ENCODE data around the gene KCNK4. TPM values are rescaled to one million over a fixed set of nuclear protein-coding genes. Genes with fewer than 3 reads are reported as not detected.

KCNK4 gene
- total RNA-seq, 1 donor from 2014 or later: not detected

DNA sequence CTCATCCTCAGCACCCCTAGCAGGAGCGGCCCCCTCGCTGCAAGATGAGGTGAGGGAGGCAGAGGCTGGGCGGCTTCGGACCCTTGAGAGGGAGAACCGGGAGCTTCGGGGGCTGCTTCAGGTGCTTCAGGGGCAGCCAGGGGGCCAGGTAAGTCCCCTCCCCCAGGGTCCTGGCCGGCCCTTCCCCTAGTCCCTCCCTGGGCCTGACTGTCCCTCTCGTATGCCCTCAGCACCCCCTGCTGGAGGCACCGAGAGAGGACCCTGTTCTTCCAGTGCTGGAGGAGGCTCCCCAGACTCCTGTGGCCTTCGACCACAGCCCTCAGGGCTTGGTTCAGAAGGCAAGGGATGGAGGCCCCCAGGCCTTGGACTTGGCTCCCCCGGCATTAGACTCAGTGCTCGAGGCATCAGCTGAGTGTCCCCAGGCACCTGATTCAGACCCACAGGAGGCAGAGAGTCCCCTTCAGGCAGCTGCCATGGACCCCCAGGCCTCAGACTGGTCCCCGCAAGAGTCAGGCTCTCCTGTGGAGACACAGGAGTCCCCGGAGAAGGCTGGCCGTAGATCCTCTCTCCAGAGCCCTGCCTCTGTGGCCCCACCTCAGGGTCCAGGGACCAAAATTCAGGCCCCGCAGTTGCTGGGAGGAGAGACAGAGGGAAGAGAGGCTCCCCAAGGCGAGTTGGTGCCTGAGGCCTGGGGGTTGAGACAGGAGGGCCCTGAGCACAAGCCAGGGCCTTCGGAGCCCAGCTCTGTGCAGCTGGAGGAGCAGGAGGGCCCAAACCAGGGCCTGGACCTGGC lies 52.9 kb downstream of the KCNK4 start:
- DNase-seq (ENCODE audit: low read depth, low spot score): no peak

- no peak for DNase-seq (ENCODE audit: low read depth, low spot score)
These were observed 53.7 kb downstream of the KCNK4 start for GRCh38 chr11:64344787-64345186.

DNA sequence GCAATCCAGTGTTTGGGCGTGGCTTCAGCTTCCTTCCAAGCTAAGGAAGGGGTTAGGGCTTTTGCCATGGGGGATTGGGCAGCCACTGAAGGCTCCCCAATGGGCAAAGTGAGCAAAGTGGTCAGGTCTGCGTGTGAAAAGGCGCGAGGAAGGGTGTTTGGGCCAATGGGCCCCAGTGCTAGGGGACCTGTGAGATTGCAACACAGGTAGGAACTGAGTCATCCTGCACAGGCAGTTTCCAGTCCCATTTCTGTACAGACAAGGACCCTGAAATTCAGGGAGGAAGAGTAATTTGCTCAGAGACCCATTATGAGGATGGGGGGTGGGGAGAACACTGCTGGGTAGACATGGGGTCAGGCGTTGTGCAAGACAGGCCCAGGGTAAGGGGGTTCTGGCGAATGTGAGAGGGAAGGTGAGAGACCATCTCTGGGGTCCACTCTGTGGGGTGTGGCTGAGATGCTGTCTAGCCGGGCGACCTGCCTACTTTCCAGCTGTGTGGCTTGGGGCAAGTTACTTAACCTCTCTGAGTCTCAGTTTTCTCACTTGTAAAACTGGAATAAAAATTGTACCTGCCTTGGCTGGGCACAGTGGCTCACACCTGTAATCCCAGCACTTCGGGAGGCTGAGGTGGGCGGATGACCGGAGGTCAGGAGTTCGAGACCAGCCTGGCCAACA lies 56.2 kb downstream of the KCNK4 start:
- DNase-seq (ENCODE audit: low read depth, low spot score): no peak

DNA sequence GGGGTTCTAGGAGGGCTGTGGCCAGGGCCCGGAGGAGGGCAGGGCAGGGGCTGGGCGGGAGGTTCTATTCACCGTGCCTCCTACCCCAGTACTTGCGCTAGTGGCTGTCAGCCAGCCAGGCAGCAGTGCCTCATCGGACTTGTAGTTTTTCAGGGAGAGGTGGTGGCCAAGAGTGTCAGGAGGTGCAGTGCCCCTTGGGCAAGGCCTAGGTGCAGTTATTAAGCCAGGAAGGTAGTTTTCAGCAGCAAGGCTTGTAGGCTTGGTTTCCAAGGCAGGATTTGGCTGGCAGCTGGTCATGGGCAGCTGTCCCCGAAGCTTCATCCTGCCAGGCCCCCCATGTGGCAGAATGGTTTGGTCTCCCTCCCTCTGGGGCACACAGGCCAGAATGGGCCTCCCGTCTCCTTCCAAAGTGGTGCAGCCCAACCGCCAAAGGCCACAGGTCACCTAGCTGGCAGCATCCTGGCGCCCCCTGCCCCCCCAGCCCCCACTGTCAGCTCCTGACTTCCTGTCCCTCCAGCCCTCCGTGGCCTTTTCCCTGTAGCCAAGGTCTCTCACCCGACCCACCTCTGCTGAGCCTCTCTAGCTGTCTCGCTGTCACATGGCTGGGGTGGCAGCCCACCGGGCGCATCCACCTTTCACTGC lies 57.4 kb downstream of the KCNK4 start:
- DNase-seq (ENCODE audit: low read depth, low spot score): no peak

DNA sequence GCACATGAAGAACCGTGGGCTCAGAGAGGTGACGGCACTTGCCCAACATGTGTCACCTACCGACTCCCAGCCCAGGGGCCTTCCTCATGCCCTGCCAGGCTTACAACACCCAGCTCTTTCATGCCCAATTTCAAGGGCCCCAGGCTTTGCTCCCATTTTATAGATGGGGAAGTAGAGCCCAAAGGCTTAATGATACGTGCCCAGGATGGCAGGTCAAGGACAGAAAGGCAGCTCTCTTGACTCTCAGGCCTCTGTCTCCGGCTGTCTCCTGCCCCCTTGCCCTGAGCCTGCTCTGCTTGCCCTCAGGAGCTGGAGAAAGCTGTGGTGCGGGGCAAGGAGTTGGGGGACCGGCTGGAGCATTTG lies 57.9 kb downstream of the KCNK4 start:
- DNase-seq (ENCODE audit: low read depth, low spot score): no peak

DNA sequence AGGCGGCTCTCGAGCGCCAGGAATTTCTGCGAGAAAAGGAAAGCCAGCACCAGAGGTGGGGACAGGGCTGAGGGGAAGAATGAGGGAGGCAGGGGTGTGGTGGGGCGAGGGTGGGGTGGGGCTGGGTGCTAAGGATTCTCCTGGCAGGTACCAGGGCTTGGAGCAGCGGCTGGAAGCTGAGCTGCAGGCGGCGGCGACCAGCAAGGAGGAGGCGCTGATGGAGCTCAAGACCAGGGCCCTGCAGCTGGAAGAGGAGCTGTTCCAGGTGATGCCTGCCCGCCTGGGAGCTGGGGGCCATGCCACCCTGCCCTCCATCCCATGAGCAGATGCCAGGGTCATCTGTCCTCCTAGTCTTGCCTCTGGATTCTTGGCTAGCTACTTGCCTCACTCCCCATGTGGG lies 58.3 kb downstream of the KCNK4 start:
- DNase-seq (ENCODE audit: low read depth, low spot score): no peak

Other genes with a start within 250 kb of the KCNK4 start
- gene MACROD1, start 125.2 kb upstream of the KCNK4 start, total RNA-seq: 14.6 and 37.7 TPM in 2 replicates
- 187 and 331 TPM in 2 replicates for gene STIP1, start 105.1 kb upstream of the KCNK4 start, total RNA-seq
- 75.9 and 109 TPM in 2 replicates for gene FERMT3, start 84.6 kb upstream of the KCNK4 start, total RNA-seq
- gene TRPT1, start 65.1 kb upstream of the KCNK4 start, total RNA-seq: 13.4 and 20.0 TPM in 2 replicates
- 35.5 and 47.1 TPM in 2 replicates for gene NUDT22, start 65.0 kb upstream of the KCNK4 start, total RNA-seq
- gene DNAJC4, start 60.8 kb upstream of the KCNK4 start, total RNA-seq: 11.8 and 12.2 TPM in 2 replicates
- gene VEGFB, start 56.7 kb upstream of the KCNK4 start, total RNA-seq: 18.4 and 18.7 TPM in 2 replicates
- 62.8 and 91.5 TPM in 2 replicates for gene FKBP2, start 50.2 kb upstream of the KCNK4 start, total RNA-seq
- gene PPP1R14B, start 44.4 kb upstream of the KCNK4 start, total RNA-seq: 312 and 327 TPM in 2 replicates
- 66.6 and 84.5 TPM in 2 replicates for gene PLCB3, start 39.8 kb upstream of the KCNK4 start, total RNA-seq
- gene BAD, start 6.6 kb upstream of the KCNK4 start, total RNA-seq: 60.7 and 84.5 TPM in 2 replicates
- gene GPR137, start 5.5 kb upstream of the KCNK4 start, total RNA-seq: 5.4 and 11.0 TPM in 2 replicates
- 0.33 TPM in 1 of 2 replicates, not detected in the other for gene CATSPERZ, start 9.1 kb downstream of the KCNK4 start, total RNA-seq
- gene ESRRA, start 14.2 kb downstream of the KCNK4 start, total RNA-seq: 40.4 and 50.9 TPM in 2 replicates
- gene TRMT112, start 26.3 kb downstream of the KCNK4 start, total RNA-seq: 219 and 239 TPM in 2 replicates
- gene PRDX5, start 26.8 kb downstream of the KCNK4 start, total RNA-seq: 173 and 299 TPM in 2 replicates
- 0.88 and 1.6 TPM in 2 replicates for gene CCDC88B, start 48.9 kb downstream of the KCNK4 start, total RNA-seq
- gene RPS6KA4, start 67.9 kb downstream of the KCNK4 start, total RNA-seq: 46.7 and 52.2 TPM in 2 replicates